K562 (cell line): ENCODE measurements around the gene TMEM150A. TPM values are rescaled to one million over a fixed set of nuclear protein-coding genes. Genes with fewer than 3 reads are reported as not detected.

Source experiments
- CHCHD3 ChIP-seq: fragments of 250-450 bp; sonication (Bioruptor Pico); IDR thresholded peaks from 2 replicates; pipeline ENCODE4 v2.1.2; 2022; ENCODE audit warnings: mild to moderate bottlenecking
- CHD1 ChIP-seq: fragments of 200-600 bp; sonication (generic); IDR thresholded peaks from one replicate; pipeline ENCODE4 v1.6.1; 2012; ENCODE audit warnings: mild to moderate bottlenecking, moderate library complexity, low read length, inconsistent platforms
- HIVEP1 ChIP-seq: fragments of 250-450 bp; sonication (Bioruptor Pico); IDR thresholded peaks from 2 replicates; pipeline ENCODE4 v1.4.0; 2020; ENCODE audit warnings: mild to moderate bottlenecking
- LCOR ChIP-seq: sonication (generic); formaldehyde crosslinking; IDR thresholded peaks from 2 replicates; pipeline ENCODE4 v1.8.0; 2022; ENCODE audit warnings: mild to moderate bottlenecking, missing genetic modification reagents
- MECOM ChIP-seq: fragments of 250-450 bp; sonication (Bioruptor Pico); IDR thresholded peaks from 2 replicates; pipeline ENCODE4 v1.8.0; 2022; ENCODE audit warnings: inconsistent platforms
- SIN3A ChIP-seq, 2 experiments: fragments of 150-350 bp in 1 of 2; IDR thresholded peaks; 2 replicates each; pipeline ENCODE4 v1.6.1; 2011 to 2016; ENCODE audit warnings: borderline replicate concordance in 2 of 2, low read depth in 2 of 2, low read length in 2 of 2, mild to moderate bottlenecking in 2 of 2, moderate library complexity in 2 of 2; ENCODE audit not compliant: control insufficient read depth in 1 of 2
- SIX5 ChIP-seq, 2 experiments: IDR thresholded peaks; 2 replicates each; pipeline ENCODE4 v1.6.1; 2011; ENCODE audit warnings: low read length in 2 of 2, borderline replicate concordance in 1 of 2, low read depth in 1 of 2, mild to moderate bottlenecking in 1 of 2, moderate library complexity in 1 of 2; ENCODE audit not compliant: insufficient read depth in 1 of 2
- ZNF217 ChIP-seq: sonication (generic); formaldehyde crosslinking; IDR thresholded peaks from 2 replicates; pipeline ENCODE4 v1.8.0; 2022; ENCODE audit warnings: mild to moderate bottlenecking, missing genetic modification reagents
- ZNF347 ChIP-seq: fragments of 450-650 bp; formaldehyde crosslinking; IDR thresholded peaks from 2 replicates; pipeline ENCODE4 v1.4.0; 2020; ENCODE audit warnings: low read depth, mild to moderate bottlenecking, moderate library complexity
- polyA plus RNA-seq, 8 experiments: library from polyadenylated mRNA; depleted of rRNA in 4 of 8; stranded (reverse) in 5 of 8; unstranded in 3 of 8; fragments of >200 nt; fragmentation: Nextera tagmentation in 2 of 8; fragmentation: Illumina TruSeq in 1 of 8; extraction: Ambion mirVana in 2 of 8; extraction: Trizol in 1 of 8; gene quantifications; 2 replicates each; pipeline versions ENCODE4 v1.2.1 to v1.2.3, GENCODE V29; 2011 to 2014; ENCODE audit warnings: inconsistent platforms in 1 of 8, missing spikeins in 1 of 8
- total RNA-seq, 7 experiments: library from RNA; depleted of rRNA in 6 of 7; stranded (reverse); fragments of >200 nt in 6 of 7; fragmentation: Illumina TruSeq in 2 of 7; extraction: Trizol in 2 of 7; gene quantifications; 2 replicates each; pipeline versions ENCODE4 v1.2.1 to v1.2.3, GENCODE V29; 2011 to 2021; ENCODE audit warnings: low replicate concordance in 1 of 7
- TF ChIP-seq, protein P1 (sequence below), 2 experiments: fragments of 450-650 bp in 1 of 2; sonication (generic) in 1 of 2; formaldehyde crosslinking in 1 of 2; IDR thresholded peaks; 2 replicates each; pipeline versions ENCODE4 v1.7.1 to v1.9.0; 2016 to 2022; ENCODE audit warnings: inconsistent platforms in 1 of 2, mild to moderate bottlenecking in 1 of 2, missing genetic modification reagents in 1 of 2
- TF ChIP-seq, protein P2 (sequence below): fragments of 450-650 bp; IDR thresholded peaks from 2 replicates; pipeline ENCODE4 v1.7.0; 2016; ENCODE audit warnings: borderline replicate concordance
- TF ChIP-seq, protein P3 (sequence below), 2 experiments: fragments of 250-450 bp in 1 of 2; fragments of 450-650 bp in 1 of 2; sonication (Bioruptor Pico) in 1 of 2; IDR thresholded peaks; 2 replicates each; pipeline versions ENCODE4 v1.6.1 to v1.8.0; 2016 to 2021; ENCODE audit warnings: mild to moderate bottlenecking in 2 of 2, moderate library complexity in 2 of 2, missing compliant biosample characterization in 1 of 2, missing genetic modification characterization in 1 of 2

TMEM150A gene
- total and polyA plus RNA-seq, 9 of the 15 experiments (the other 6 are each of a cell fraction or from before 2014, with no cell fraction given) = 3.9 to 17.1 (median 8.4) TPM

DNA sequence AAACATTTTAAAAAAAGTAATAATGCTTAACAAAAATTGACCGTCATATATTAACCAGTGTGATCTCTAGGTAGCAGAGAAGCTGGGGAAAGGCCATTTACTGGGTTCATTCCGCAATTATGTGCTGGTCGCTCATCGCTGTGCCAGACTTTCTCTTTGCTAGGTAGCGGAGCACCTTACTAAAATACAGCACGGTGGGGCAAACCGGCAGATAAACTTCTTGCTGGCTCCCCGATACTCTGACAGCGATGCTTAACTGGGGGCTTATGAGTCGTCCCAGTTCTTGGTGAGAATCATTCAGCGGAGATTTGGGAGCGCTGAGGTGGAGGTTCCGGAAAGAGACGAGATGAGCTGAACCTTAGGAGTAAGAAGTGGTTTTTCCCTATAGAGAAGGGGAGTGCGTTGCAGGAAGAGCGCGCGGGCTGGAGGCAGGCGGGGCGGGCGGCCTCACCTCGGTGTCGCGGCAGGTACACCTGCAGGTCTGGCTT, 8.8 kb upstream of the TMEM150A start (continued):
- TF ChIP-seq, protein P1, sequence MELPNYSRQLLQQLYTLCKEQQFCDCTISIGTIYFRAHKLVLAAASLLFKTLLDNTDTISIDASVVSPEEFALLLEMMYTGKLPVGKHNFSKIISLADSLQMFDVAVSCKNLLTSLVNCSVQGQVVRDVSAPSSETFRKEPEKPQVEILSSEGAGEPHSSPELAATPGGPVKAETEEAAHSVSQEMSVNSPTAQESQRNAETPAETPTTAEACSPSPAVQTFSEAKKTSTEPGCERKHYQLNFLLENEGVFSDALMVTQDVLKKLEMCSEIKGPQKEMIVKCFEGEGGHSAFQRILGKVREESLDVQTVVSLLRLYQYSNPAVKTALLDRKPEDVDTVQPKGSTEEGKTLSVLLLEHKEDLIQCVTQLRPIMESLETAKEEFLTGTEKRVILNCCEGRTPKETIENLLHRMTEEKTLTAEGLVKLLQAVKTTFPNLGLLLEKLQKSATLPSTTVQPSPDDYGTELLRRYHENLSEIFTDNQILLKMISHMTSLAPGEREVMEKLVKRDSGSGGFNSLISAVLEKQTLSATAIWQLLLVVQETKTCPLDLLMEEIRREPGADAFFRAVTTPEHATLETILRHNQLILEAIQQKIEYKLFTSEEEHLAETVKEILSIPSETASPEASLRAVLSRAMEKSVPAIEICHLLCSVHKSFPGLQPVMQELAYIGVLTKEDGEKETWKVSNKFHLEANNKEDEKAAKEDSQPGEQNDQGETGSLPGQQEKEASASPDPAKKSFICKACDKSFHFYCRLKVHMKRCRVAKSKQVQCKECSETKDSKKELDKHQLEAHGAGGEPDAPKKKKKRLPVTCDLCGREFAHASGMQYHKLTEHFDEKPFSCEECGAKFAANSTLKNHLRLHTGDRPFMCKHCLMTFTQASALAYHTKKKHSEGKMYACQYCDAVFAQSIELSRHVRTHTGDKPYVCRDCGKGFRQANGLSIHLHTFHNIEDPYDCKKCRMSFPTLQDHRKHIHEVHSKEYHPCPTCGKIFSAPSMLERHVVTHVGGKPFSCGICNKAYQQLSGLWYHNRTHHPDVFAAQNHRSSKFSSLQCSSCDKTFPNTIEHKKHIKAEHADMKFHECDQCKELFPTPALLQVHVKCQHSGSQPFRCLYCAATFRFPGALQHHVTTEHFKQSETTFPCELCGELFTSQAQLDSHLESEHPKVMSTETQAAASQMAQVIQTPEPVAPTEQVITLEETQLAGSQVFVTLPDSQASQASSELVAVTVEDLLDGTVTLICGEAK (IDR thresholded peaks at IDR 0.05) = no peak
- TF ChIP-seq, protein P1 (CRISPR knock-in tag; IDR thresholded peaks at IDR 0.05) = no peak
- TF ChIP-seq, protein P2, sequence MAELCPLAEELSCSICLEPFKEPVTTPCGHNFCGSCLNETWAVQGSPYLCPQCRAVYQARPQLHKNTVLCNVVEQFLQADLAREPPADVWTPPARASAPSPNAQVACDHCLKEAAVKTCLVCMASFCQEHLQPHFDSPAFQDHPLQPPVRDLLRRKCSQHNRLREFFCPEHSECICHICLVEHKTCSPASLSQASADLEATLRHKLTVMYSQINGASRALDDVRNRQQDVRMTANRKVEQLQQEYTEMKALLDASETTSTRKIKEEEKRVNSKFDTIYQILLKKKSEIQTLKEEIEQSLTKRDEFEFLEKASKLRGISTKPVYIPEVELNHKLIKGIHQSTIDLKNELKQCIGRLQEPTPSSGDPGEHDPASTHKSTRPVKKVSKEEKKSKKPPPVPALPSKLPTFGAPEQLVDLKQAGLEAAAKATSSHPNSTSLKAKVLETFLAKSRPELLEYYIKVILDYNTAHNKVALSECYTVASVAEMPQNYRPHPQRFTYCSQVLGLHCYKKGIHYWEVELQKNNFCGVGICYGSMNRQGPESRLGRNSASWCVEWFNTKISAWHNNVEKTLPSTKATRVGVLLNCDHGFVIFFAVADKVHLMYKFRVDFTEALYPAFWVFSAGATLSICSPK = no peak
- TF ChIP-seq ZNF347 (CRISPR knock-in tag) = no peak
- TF ChIP-seq HIVEP1 = no peak
- TF ChIP-seq SIX5 (IDR thresholded peaks at IDR 0.05; ENCODE audit: borderline replicate concordance in 1 of 2, insufficient read depth in 1 of 2, low read depth in 1 of 2, low read length in 2 of 2) = no peak
- TF ChIP-seq CHCHD3 (CRISPR knock-in tag) = no peak
- TF ChIP-seq CHD1 = peak; percentile 35
- 0 out of 4 replicates have a peak, but pooled peaks of 1 of the 2 experiments have one; percentile 24 for TF ChIP-seq SIN3A (IDR thresholded peaks at IDR 0.05; ENCODE audit: borderline replicate concordance in 2 of 2, control insufficient read depth in 1 of 2, low read depth in 2 of 2, low read length in 2 of 2)
- TF ChIP-seq ZNF217 (CRISPR knock-in tag) = no peak
- no peak for TF ChIP-seq MECOM (CRISPR knock-in tag)
- no peak for TF ChIP-seq LCOR (CRISPR knock-in tag)
- TF ChIP-seq, protein P3, sequence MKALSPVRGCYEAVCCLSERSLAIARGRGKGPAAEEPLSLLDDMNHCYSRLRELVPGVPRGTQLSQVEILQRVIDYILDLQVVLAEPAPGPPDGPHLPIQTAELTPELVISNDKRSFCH (CRISPR knock-in tag; IDR thresholded peaks at IDR 0.05) = no peak
- TF ChIP-seq, protein P3 (tag; IDR thresholded peaks at IDR 0.05) = no peak
